Astrocyte of the spinal cord (primary cell): ENCODE data around the gene SERPINA9.

Experiments
- DNase-seq: peaks from one replicate; pipeline ENCODE4 v3.0.0; 2011; ENCODE audit warnings: low read depth, low spot score
- H3K4me3 ChIP-seq: 2 replicates; pipeline ENCODE4 v1.5.1; 2011; ENCODE audit warnings: low read depth, mild to moderate bottlenecking, low read length, moderate library complexity
- in situ Hi-C: cut with HindIII; loops from 2 replicates; pipeline ENCODE4 v1.10.0; 2017; ENCODE audit warnings: low sequenced_read_pairs
- TF ChIP-seq, protein P1 (sequence below): IDR thresholded peaks from 2 replicates; pipeline ENCODE4 v1.5.1; 2012; ENCODE audit warnings: low read depth, mild to moderate bottlenecking, low read length, inconsistent platforms

SERPINA9 gene

DNA sequence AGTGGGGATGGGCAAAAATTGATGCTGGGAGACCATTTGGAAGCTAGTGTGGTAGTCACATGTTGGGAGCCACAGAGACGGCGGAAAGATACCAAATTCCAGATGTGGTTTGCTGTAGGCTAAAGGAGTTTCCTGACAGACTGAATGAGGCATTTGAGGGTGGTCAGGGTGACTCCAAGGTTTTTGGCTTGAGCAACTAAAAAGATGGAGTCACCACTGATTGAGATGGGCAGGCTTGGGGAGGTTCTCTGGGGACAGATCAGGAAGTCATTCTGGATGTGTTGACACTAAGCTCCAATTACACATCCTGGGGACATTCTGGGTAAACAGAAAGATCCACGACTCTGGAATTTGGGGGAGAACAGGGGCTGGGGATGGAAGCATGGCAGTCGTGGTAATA is 15.5 kb upstream of the SERPINA9 start:
- in situ Hi-C loops = no loop called here

DNA sequence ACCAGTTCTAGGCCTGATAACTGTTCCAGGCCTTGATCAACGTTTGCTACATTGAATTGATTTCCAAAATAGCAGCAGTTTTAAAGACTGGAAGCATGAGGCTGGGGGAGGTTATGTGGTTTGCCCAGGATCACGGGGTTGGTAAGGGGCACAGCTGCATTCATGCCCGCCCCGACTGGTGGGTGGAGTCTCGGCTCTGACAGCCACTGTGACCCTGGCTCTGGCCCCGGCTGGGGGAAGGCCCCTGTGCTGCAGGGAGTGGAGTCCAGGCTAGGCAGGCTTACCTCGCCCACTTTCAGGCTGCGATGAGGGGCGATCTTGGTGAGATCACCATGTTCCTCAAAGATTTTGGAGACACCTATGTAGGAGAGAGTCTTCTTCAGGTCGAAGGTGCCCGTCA is 13.3 kb upstream of the SERPINA9 start:
- DNase-seq = no peak
- no peak overlapping the region for H3K4me3 ChIP-seq
- in situ Hi-C loops = no loop called here
- TF ChIP-seq, protein P1, sequence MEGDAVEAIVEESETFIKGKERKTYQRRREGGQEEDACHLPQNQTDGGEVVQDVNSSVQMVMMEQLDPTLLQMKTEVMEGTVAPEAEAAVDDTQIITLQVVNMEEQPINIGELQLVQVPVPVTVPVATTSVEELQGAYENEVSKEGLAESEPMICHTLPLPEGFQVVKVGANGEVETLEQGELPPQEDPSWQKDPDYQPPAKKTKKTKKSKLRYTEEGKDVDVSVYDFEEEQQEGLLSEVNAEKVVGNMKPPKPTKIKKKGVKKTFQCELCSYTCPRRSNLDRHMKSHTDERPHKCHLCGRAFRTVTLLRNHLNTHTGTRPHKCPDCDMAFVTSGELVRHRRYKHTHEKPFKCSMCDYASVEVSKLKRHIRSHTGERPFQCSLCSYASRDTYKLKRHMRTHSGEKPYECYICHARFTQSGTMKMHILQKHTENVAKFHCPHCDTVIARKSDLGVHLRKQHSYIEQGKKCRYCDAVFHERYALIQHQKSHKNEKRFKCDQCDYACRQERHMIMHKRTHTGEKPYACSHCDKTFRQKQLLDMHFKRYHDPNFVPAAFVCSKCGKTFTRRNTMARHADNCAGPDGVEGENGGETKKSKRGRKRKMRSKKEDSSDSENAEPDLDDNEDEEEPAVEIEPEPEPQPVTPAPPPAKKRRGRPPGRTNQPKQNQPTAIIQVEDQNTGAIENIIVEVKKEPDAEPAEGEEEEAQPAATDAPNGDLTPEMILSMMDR = no peak

More for the DNA sequence above, 15.5 kb upstream of the SERPINA9 start:
- TF ChIP-seq, protein P1 = no peak
- no peak overlapping the region for H3K4me3 ChIP-seq
- DNase-seq = no peak

DNA sequence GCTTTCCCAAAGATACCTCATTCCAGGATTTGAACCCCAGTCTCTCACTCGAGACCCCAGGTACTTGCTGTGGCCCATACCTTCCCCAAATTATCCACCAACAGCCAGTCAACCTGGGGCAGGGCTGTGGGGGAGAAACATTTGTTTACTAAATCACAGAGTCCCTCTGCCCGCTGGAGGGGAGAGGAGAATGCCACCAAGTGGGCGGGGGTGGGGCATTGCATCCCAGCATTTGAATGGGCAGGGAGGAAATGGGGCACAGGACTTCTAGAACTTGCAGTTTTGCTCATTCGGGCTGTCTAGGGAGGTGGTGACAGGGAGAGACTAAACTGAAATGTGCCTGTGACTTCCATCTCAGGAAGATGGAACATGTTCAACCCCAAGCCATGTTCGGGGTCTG is 10.9 kb upstream of the SERPINA9 start:
- in situ Hi-C loops = no loop called here
- DNase-seq = no peak
- H3K4me3 ChIP-seq = no peak overlapping the region
- TF ChIP-seq, protein P1 = no peak

DNA sequence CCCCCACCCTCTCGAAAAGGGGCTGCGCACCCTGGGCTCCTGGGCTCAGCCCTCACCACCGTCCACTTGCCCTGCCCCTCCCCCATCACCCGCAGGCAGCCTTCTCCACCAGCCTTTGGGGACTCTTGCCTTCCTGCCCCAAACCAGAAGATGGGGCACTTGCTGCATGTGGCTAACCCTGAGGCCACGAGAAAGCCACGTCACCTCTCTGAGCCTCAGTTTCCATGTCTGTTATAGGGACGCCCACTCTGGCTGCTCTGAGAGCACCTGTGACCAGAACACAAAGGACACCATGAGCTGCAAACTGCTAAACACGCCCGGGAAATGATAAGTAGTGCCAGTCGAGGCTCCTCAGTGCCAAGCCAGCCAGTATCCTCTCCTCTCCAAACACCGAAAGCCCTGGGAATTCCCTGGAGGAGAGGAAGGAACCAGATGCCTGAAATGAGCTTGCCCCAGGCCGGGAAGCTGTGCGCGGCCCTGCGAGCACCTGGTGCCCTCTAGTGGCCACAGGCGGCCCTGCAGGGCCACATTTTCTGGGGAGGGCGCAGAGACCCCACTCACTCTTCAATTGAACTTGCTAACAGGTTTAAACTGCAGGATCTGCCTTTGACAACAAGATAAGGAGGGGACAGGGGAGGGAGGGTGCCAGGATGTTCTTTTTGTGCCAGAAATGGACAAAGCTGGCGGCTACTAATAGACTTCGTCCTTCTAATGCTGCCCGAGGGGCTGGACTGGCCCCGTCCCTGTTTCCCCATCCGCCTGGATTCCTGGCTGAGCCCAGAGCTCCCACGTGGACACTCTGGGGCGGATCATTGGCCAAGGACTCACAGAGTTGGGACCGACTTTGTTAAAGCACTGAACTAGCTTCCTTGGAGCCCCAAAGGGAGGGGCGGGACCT is 10.2 kb upstream of the SERPINA9 start:
- no peak overlapping the region for H3K4me3 ChIP-seq
- DNase-seq = peak; percentile 50
- in situ Hi-C loops = no loop called here
- TF ChIP-seq, protein P1 = peak; percentile 100

DNA sequence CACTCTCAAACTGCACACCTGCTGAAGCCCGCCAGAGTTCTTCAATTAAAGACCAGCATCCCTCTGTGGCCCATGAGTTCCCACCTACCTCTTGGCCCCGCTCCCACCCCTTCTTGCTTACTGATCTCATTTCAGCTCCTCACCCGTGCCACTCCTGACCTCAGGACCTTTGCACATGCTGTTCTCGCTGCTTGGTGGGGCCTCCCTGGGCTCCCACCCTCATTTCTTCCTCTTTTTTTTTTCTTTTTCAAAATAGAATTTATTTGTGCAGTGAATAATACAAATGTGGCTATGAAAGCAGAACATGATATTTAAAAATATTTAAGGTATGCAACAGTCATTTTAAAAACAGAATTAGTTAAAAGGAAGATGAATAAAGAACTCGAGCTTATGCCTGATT is 8.5 kb upstream of the SERPINA9 start:
- DNase-seq = no peak
- in situ Hi-C loops = no loop called here
- TF ChIP-seq, protein P1 = no peak
- no peak overlapping the region for H3K4me3 ChIP-seq

DNA sequence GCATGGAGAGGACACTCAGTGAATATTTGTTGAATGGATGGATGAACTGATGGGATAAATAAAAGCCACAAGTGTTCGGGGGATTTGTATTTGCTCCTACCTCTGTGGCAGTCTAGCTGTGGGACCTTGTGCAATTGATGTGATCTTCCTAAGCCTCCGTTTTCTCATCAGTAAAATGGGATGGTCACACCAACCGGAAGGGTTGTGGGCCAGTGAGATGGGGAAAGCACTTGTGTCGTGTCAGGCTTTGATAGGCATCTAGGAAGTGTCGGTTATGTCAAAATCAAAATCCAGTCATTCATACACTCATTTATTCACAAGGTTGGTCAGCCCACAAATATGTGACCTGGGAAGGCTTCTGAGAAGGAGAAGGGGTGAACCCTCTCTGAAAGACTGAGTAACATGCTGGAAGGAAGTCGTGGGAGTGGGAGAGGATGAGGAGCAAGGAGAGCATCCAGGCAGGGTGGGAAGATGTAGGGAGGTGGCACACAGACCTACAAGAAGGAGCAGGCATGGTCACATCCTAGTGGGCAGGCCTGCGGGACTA is 7.8 kb upstream of the SERPINA9 start:
- in situ Hi-C loops = no loop called here
- TF ChIP-seq, protein P1 = no peak
- no peak overlapping the region for H3K4me3 ChIP-seq
- DNase-seq = no peak
